ENCODE data around the gene BTRC.
"Not testable (repeated sequence)": the region's sequence is repeated elsewhere in the genome, so short reads cannot be mapped to it uniquely, and the experiment has no call there.

Gene BTRC

GRCh38 chr10:101341438-101341837 lies 12.5 kb upstream of the BTRC start:
- no peaks in the 10 kb centered on the region for H3K36me3 ChIP-seq
- H3K4me2 ChIP-seq = no peak overlapping the region
- no peaks in the 10 kb centered on the region for H3K9me3 ChIP-seq
- H3K9ac ChIP-seq = no peak overlapping the region
- no peaks in the 10 kb centered on the region for H3K27me3 ChIP-seq
- H3K4me1 ChIP-seq = no peaks in the 10 kb centered on the region
- H3K27ac ChIP-seq = no peak overlapping the region
- no peaks in the 10 kb centered on the region for H4K20me1 ChIP-seq
- no peak for TF ChIP-seq Cebpa-rat (IDR thresholded peaks at IDR 0.05)
- no peak overlapping the region for H3K4me3 ChIP-seq

GRCh38 chr10:101346177-101346576 lies 7.8 kb upstream of the BTRC start:
- Histone ChIP-seq H3K9ac (no peak overlapping the region), H3K9me3 (no peaks in the 10 kb centered on the region), H3K27ac (no peak overlapping the region), H3K4me3 (no peak overlapping the region), H4K20me1 (no peaks in the 10 kb centered on the region), H3K4me2 (no peak overlapping the region), H3K27me3 (no peaks in the 10 kb centered on the region), H3K36me3 (no peaks in the 10 kb centered on the region), H3K4me1 (no peaks in the 10 kb centered on the region)
- no peak for TF ChIP-seq Cebpa-rat (IDR thresholded peaks at IDR 0.05)

DNA sequence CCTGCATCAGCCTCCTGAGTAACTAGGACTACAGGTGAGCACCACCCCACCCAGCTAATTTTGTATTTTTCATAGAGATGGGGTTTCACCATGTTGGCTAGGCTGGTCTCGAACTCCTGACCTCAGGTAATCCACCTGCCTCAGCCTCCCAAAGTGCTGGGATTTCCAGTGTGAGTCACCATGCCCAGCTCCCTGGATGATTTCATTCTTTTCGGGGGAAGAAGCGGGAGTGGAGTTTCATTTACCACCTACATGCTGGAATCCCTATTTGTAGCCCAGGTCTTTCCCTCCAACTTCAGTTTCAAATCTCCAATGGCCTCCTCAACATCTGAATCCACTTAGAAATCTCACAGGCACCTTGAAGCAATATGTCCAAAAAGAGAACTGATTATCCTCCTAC lies 2.9 kb upstream of the BTRC start:
- Histone ChIP-seq H3K4me2 (no peak overlapping the region), H4K20me1 (peaks cover 20% of the 10 kb centered on the region; the same call in 1 of the 2 replicates), H3K4me1 (peaks cover 17% of the 10 kb centered on the region), H3K9ac (no peak overlapping the region), H3K27me3 (no peaks in the 10 kb centered on the region), H3K36me3 (no peaks in the 10 kb centered on the region), H3K27ac (no peak overlapping the region), H3K9me3 (no peaks in the 10 kb centered on the region), H3K4me3 (no peak overlapping the region)
- no peak for TF ChIP-seq Cebpa-rat (IDR thresholded peaks at IDR 0.05)

DNA sequence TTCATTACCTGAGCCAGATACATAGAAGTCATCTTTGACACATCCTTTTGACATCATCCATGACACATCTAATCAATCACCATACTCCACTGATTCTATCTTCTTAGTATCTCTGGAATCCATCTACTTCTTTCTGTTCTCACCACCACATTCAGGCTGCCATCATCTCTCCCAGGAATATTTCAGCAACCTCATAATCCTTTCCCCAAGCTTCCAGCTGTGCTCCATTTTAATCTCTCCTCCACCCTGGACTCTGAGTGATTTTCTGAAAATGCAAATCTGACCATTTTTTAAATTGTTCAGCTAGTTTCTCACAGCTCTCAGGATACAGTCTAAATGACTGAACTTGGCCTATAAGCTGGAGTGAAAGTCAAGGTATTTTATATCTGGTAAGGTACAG lies 2.5 kb upstream of the BTRC start:
- Histone ChIP-seq H3K4me3 (no peak overlapping the region), H3K9me3 (no peaks in the 10 kb centered on the region), H3K36me3 (no peaks in the 10 kb centered on the region), H3K9ac (no peak overlapping the region), H4K20me1 (peaks cover 24% of the 10 kb centered on the region; the same call in 1 of the 2 replicates), H3K4me2 (no peak overlapping the region), H3K4me1 (peaks cover 20% of the 10 kb centered on the region), H3K27ac (no peak overlapping the region), H3K27me3 (no peaks in the 10 kb centered on the region)
- TF ChIP-seq Cebpa-rat (IDR thresholded peaks at IDR 0.05) = no peak

DNA sequence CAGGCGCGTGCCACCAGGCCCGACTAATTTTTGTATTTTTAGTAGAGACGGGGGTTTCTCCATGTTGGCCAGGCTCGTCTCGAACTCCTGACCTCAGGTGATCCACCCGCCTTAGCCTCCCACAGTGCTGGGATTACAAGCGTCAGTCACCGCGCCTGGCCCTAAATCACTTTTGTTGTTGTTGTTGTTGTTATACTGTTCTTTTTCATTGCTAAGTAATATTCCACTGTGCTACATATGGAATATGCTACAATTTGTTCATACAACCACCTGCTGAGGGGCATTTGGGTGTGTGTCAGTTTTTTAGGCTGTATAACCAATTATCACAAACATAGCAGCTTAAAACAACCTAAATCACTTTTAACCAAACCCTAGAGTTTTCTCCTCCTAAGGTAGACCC lies 1.1 kb upstream of the BTRC start:
- peak overlapping the region; percentile 56; the same call in 1 of the 2 replicates for H3K4me2 ChIP-seq
- H3K4me3 ChIP-seq, H3K27ac ChIP-seq, H3K9ac ChIP-seq, H3K27me3 ChIP-seq, H3K36me3 ChIP-seq, H3K9me3 ChIP-seq: not testable (repeated sequence)
- peaks cover 20% of the 10 kb centered on the region for H3K4me1 ChIP-seq
- peaks cover 32% of the 10 kb centered on the region; the same call in 1 of the 2 replicates for H4K20me1 ChIP-seq

GRCh38 chr10:101354328-101355071 lies 535 bp downstream of the BTRC start:
- Histone ChIP-seq H3K4me2 (peak overlapping the region; percentile 96), H4K20me1 (peaks cover 48% of the 10 kb centered on the region), H3K9ac (peak overlapping the region; percentile 90), H3K9me3 (no peaks in the 10 kb centered on the region), H3K4me1 (peaks cover 20% of the 10 kb centered on the region), H3K27me3 (no peaks in the 10 kb centered on the region), H3K36me3 (peaks cover 3% of the 10 kb centered on the region; the same call in 1 of the 2 replicates), H3K27ac (peak overlapping the region; percentile 77), H3K4me3 (peak overlapping the region; percentile 90)
- no peak for TF ChIP-seq Cebpa-rat (IDR thresholded peaks at IDR 0.05)

DNA sequence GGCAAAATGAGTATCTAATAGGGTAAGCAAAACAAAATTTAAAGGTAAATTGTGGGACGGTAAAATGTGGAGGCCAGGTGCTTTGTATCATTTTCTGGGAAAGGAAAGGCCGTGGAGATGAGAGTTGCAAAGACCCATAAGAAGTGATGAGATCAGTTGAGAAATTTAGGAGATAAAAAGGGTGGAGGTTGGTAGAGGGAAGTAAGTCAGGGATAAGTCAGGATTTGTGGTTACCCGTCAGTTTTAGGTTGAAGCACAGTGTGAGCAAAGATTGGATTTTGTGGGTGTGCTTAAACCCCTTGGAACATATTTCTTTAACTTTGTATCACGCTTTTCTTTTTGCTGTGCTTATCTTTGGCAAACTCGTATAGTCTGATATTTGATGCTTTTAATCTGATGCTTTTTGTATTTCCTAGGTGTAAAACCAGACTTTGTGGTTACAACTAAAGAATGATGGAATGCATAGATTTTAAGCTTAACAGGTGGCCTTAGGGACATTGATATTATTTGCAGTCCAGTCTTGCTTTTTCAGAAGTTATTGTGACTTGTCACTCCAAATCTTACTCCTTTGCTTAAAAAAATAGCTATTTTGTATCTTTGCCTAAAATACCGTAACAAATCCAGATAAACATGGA lies 1.2 kb downstream of the BTRC start:
- Histone ChIP-seq H3K27me3 (no peaks in the 10 kb centered on the region), H3K4me1 (peaks cover 20% of the 10 kb centered on the region), H3K4me2 (peak overlapping the region; percentile 96), H4K20me1 (peaks cover 55% of the 10 kb centered on the region), H3K9ac (peak overlapping the region; percentile 90), H3K27ac (no peak overlapping the region; the same call in 1 of the 2 replicates), H3K9me3 (no peaks in the 10 kb centered on the region), H3K36me3 (peaks cover 3% of the 10 kb centered on the region; the same call in 1 of the 2 replicates), H3K4me3 (peak overlapping the region; percentile 90)
- TF ChIP-seq Cebpa-rat (IDR thresholded peaks at IDR 0.05) = no peak

- H3K27me3 ChIP-seq = no peaks in the 10 kb centered on the region
- no peak overlapping the region for H3K4me2 ChIP-seq
- H4K20me1 ChIP-seq = peaks cover 65% of the 10 kb centered on the region
- no peaks in the 10 kb centered on the region for H3K9me3 ChIP-seq
- H3K9ac ChIP-seq = no peak overlapping the region
- no peak overlapping the region for H3K4me3 ChIP-seq
- H3K4me1 ChIP-seq = peaks cover 28% of the 10 kb centered on the region
- H3K27ac ChIP-seq = no peak overlapping the region
- no peak for TF ChIP-seq Cebpa-rat (IDR thresholded peaks at IDR 0.05)
- H3K36me3 ChIP-seq = peaks cover 3% of the 10 kb centered on the region; the same call in 1 of the 2 replicates
These were observed 2.2 kb downstream of the BTRC start for GRCh38 chr10:101356132-101356531.

- Histone ChIP-seq H3K4me2 (no peak overlapping the region), H3K36me3 (peaks cover 8% of the 10 kb centered on the region), H3K4me1 (peaks cover 36% of the 10 kb centered on the region), H3K9ac (no peak overlapping the region), H4K20me1 (peaks cover 83% of the 10 kb centered on the region), H3K27me3 (no peaks in the 10 kb centered on the region), H3K9me3 (no peaks in the 10 kb centered on the region), H3K4me3 (no peak overlapping the region), H3K27ac (no peak overlapping the region)
- no peak for TF ChIP-seq Cebpa-rat (IDR thresholded peaks at IDR 0.05)
These were observed 4.0 kb downstream of the BTRC start for GRCh38 chr10:101357958-101358357.

GRCh38 chr10:101358706-101359300 lies 4.8 kb downstream of the BTRC start:
- H3K4me1 ChIP-seq = peaks cover 32% of the 10 kb centered on the region

GRCh38 chr10:101360090-101360489 lies 6.1 kb downstream of the BTRC start:
- not testable (repeated sequence) for H3K4me3 ChIP-seq, H3K9ac ChIP-seq, H3K4me2 ChIP-seq, H3K27ac ChIP-seq, H3K27me3 ChIP-seq, H3K36me3 ChIP-seq, H3K9me3 ChIP-seq
- Histone ChIP-seq H3K4me1 (peaks cover 27% of the 10 kb centered on the region), H4K20me1 (peaks cover 94% of the 10 kb centered on the region)

More at GRCh38 chr10:101358706-101359300, 4.8 kb downstream of the BTRC start:
- no peak overlapping the region for H3K9ac ChIP-seq
- no peaks in the 10 kb centered on the region for H3K9me3 ChIP-seq
- TF ChIP-seq Cebpa-rat (IDR thresholded peaks at IDR 0.05) = no peak
- H3K36me3 ChIP-seq = peaks cover 8% of the 10 kb centered on the region
- no peak overlapping the region for H3K27ac ChIP-seq
- no peaks in the 10 kb centered on the region for H3K27me3 ChIP-seq
- no peak overlapping the region for H3K4me2 ChIP-seq
- H3K4me3 ChIP-seq = no peak overlapping the region
- peaks cover 91% of the 10 kb centered on the region for H4K20me1 ChIP-seq

DNA sequence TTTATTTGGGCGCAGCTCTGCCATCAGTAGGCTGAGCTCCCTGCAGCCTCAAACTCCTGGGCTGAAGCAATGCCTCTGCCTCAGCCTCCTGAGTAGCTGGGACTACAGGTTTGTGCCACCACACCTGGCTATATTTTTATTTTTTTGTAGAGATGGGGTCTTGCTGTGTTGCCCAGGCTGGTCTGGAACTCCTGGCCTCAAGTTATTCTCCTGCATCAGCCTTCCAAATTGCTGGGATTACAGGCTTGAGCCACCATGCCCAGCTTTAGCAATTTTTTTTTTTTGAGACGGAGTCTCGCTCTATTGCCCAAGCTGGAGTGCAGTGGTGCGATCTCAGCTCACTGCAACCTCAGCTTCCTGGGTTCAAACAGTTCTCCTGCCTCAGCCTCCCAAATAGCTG lies 6.9 kb downstream of the BTRC start:
- peaks cover 94% of the 10 kb centered on the region for H4K20me1 ChIP-seq
- H3K27me3 ChIP-seq, H3K27ac ChIP-seq, H3K9ac ChIP-seq, H3K36me3 ChIP-seq, H3K9me3 ChIP-seq, H3K4me3 ChIP-seq: not testable (repeated sequence)
- peak overlapping the region; percentile 41 for H3K4me2 ChIP-seq
- peaks cover 21% of the 10 kb centered on the region for H3K4me1 ChIP-seq

All from BLaER1 (cell line).